Liver (tissue), 9 donors: ENCODE data around the gene OTUD5. TPM values are rescaled to one million over a fixed set of nuclear protein-coding genes. Genes with fewer than 3 reads are reported as not detected.

Experiments
- DNase-seq: peaks from one replicate; pipeline ENCODE4 v3.0.0-alpha.2; 2017; ENCODE audit warnings: low spot score
- H3K27ac ChIP-seq, 2 donors: one replicate each; pipeline ENCODE4 v1.7.0; 2013; ENCODE audit warnings: inconsistent platforms in 2 of 2, low read length in 2 of 2, control low read depth in 1 of 2, low read depth in 1 of 2, mild to moderate bottlenecking in 1 of 2
- H3K27me3 ChIP-seq, 4 donors: one replicate each; pipeline versions ENCODE4 v1.6.1 to v1.7.0; 2013; ENCODE audit warnings: low read length in 3 of 4, inconsistent platforms in 1 of 4, mild to moderate bottlenecking in 1 of 4, moderate library complexity in 1 of 4; ENCODE audit not compliant: control insufficient read depth in 4 of 4, insufficient read depth in 4 of 4
- H3K36me3 ChIP-seq, 4 donors: one replicate each; pipeline versions ENCODE4 v1.6.1 to v1.7.0; 2013; ENCODE audit warnings: low read length in 3 of 4, mild to moderate bottlenecking in 3 of 4, low read depth in 1 of 4, moderate library complexity in 1 of 4; ENCODE audit not compliant: control insufficient read depth in 4 of 4, insufficient read depth in 3 of 4
- H3K4me1 ChIP-seq, 4 donors: one replicate each; pipeline versions ENCODE4 v1.6.1 to v1.7.0; 2013; ENCODE audit warnings: low read length in 3 of 4, mild to moderate bottlenecking in 3 of 4, moderate library complexity in 1 of 4; ENCODE audit not compliant: control insufficient read depth in 4 of 4, insufficient read depth in 4 of 4
- H3K4me3 ChIP-seq, 3 donors: one replicate each; pipeline versions ENCODE4 v1.6.1 to v1.7.0; 2013; ENCODE audit warnings: low read length in 3 of 3, control low read depth in 1 of 3, low read depth in 1 of 3, mild to moderate bottlenecking in 1 of 3
- H3K9ac ChIP-seq, 2 donors: one replicate each; pipeline ENCODE4 v1.7.0; 2013; ENCODE audit warnings: low read length in 2 of 2, mild to moderate bottlenecking in 2 of 2, moderate library complexity in 2 of 2, control low read depth in 1 of 2, low read depth in 1 of 2
- H3K9me3 ChIP-seq, 4 donors: one replicate each; pipeline versions ENCODE4 v1.6.1 to v1.7.0; 2013; ENCODE audit warnings: low read length in 3 of 4; ENCODE audit not compliant: control insufficient read depth in 4 of 4
- CTCF ChIP-seq: fragments of 150-350 bp; IDR thresholded peaks from 2 replicates; pipeline ENCODE4 v1.5.1; 2017; ENCODE audit warnings: improper control_type of control experiment, low read depth, low read length; ENCODE audit not compliant: missing input control
- EGR1 ChIP-seq, 2 donors: IDR thresholded peaks; 2 replicates each; pipeline ENCODE4 v1.6.1; 2016 to 2018; ENCODE audit warnings: antibody characterized with exemption in 2 of 2, low read depth in 2 of 2
- FOXA2 ChIP-seq: IDR thresholded peaks from 2 replicates; pipeline ENCODE4 v1.6.1; 2016; ENCODE audit warnings: antibody characterized with exemption
- HNF4A ChIP-seq, 2 donors: conservative IDR thresholded peaks; 2 replicates each; pipeline ENCODE4 v1.6.1; 2016; ENCODE audit warnings: antibody characterized with exemption in 2 of 2, mild to moderate bottlenecking in 2 of 2
- HNF4G ChIP-seq: IDR thresholded peaks from 2 replicates; pipeline ENCODE4 v1.6.1; 2016; ENCODE audit warnings: antibody characterized with exemption
- JUND ChIP-seq, 2 donors: IDR thresholded peaks; 2 replicates each; pipeline ENCODE4 v1.6.1; 2016; ENCODE audit warnings: antibody characterized with exemption in 2 of 2
- MAX ChIP-seq: IDR thresholded peaks from 2 replicates; pipeline ENCODE4 v1.6.1; 2016; ENCODE audit warnings: antibody characterized with exemption
- NR2F2 ChIP-seq: IDR thresholded peaks from 2 replicates; pipeline ENCODE4 v1.6.1; 2016; ENCODE audit warnings: antibody characterized with exemption
- RAD21 ChIP-seq, 2 donors: IDR thresholded peaks; 2 replicates each; pipeline ENCODE4 v1.6.1; 2016; ENCODE audit warnings: antibody characterized with exemption in 2 of 2, mild to moderate bottlenecking in 2 of 2
- REST ChIP-seq: IDR thresholded peaks from 2 replicates; pipeline ENCODE4 v1.6.1; 2016; ENCODE audit warnings: antibody characterized with exemption, mild to moderate bottlenecking
- RXRA ChIP-seq, 2 donors: IDR thresholded peaks; 2 replicates each; pipeline ENCODE4 v1.6.1; 2017 to 2018; ENCODE audit warnings: antibody characterized with exemption in 2 of 2, mild to moderate bottlenecking in 1 of 2
- SP1 ChIP-seq: IDR thresholded peaks from 2 replicates; pipeline ENCODE4 v1.6.1; 2018; ENCODE audit warnings: antibody characterized with exemption, mild to moderate bottlenecking
- YY1 ChIP-seq: IDR thresholded peaks from 2 replicates; pipeline ENCODE4 v1.6.1; 2016; ENCODE audit warnings: antibody characterized with exemption, mild to moderate bottlenecking
- ZBTB33 ChIP-seq: IDR thresholded peaks from 2 replicates; pipeline ENCODE4 v1.6.1; 2016; ENCODE audit warnings: antibody characterized with exemption
- WGBS: extraction: QIAGEN DNeasy Blood & Tissue Kit; methylation state at CpG from one replicate; pipeline ENCODE4 v1.1.7; 2013; 5-methylcytosine and 5-hydroxymethylcytosine counted together
- polyA plus RNA-seq, 2 donors: library from polyadenylated mRNA; stranded (reverse) in 1 of 2; unstranded in 1 of 2; fragments of 200-250 nt in 1 of 2; fragments of >200 nt in 1 of 2; fragmentation: Nextera tagmentation in 1 of 2; extraction: Ambion mirVana in 1 of 2; gene quantifications; one replicate each; pipeline versions ENCODE4 v1.2.1 to v1.2.3, GENCODE V29; 2013 to 2015
- total RNA-seq, 2 donors: library from RNA; depleted of rRNA; stranded (reverse); fragments of >200 nt; gene quantifications; one replicate each; pipeline ENCODE4 v1.2.3, GENCODE V29; 2014
- donor health status: healthy.
- donor health status: healthy.
- donor health status: healthy.
- donor health status: healthy.
- donor health status: healthy.

The OTUD5 gene
- total and polyA plus RNA-seq, 4 donors: 9.3 to 29.3 (median 17.9) TPM

- DNase-seq: no peak
- Histone ChIP-seq H3K9ac (no peak overlapping the region), H3K4me1 (peaks cover 8 to 36% (median 19%) of the 10 kb centered on the region in 4 donors), H3K27me3 (peaks cover 0 to 2% (median 0%) of the 10 kb centered on the region in 4 donors), H3K4me3 (no peak overlapping the region), H3K9me3 (no peaks in the 10 kb centered on the region), H3K36me3 (peaks cover 0 to 3% (median under 1%) of the 10 kb centered on the region in 4 donors), H3K27ac (no peak overlapping the region)
- WGBS: 74% methylated on average over 5 of the region's 5 CpGs
- TF ChIP-seq HNF4G (no peak), MAX (no peak), SP1 (no peak), REST (no peak), RAD21 (IDR thresholded peaks at IDR 0.05) (no peak), RXRA (IDR thresholded peaks at IDR 0.05) (no peak), NR2F2 (no peak), YY1 (no peak), ZBTB33 (no peak), HNF4A (conservative IDR thresholded peaks at IDR 0.05) (no peak), EGR1 (IDR thresholded peaks at IDR 0.05; ENCODE audit: low read depth in 2 of 2) (no peak), JUND (IDR thresholded peaks at IDR 0.05) (no peak), CTCF (no peak), FOXA2 (no peak)
Observed at GRCh38 chrX:48913605-48914366, 43.6 kb downstream of the OTUD5 start.
